ENCODE data around the gene MYO9B. TPM values are rescaled to one million over a fixed set of nuclear protein-coding genes. Genes with fewer than 3 reads are reported as not detected.

The MYO9B gene
- total and polyA plus RNA-seq, 9 of the 15 experiments (the other 6 are each of a cell fraction or from before 2014, with no cell fraction given): 2.4 to 77.6 (median 23.0) TPM

- 2% methylated on average over 64 of the region's 100 CpGs for WGBS (ENCODE audit: insufficient coverage, low coverage, missing lambda C conversion rate)
- peak overlapping the region; percentile 65 to 91 for H3K9ac ChIP-seq (ENCODE audit: insufficient read depth in 1 of 2, low read depth in 2 of 2, low read length in 2 of 2)
- ChIA-PET POLR2A (interaction anchor here (0.6 to 11.3 kb wide), 6 partner anchors 10 to 171 kb away, joined by 3 to 129 read pairs (median 4); partner anchors contain the start of gene OCEL1), CTCF (ENCODE audit: low intra/inter-chr PET ratio) (interaction anchor here (0.6 kb wide), 1 partner anchor 134 kb away, joined by 3 read pairs; no protein-coding TSS in a partner anchor)
- no peaks in the 10 kb centered on the region for H3K9me3 ChIP-seq (replicated peaks; ENCODE audit: control insufficient read depth, insufficient read depth, low read depth, low read length)
- H3K4me2 ChIP-seq (ENCODE audit: insufficient read depth, low read length): peak overlapping the region; percentile 93
- peaks cover 45 to 88% of the 10 kb centered on the region in 2 experiments for H3K4me1 ChIP-seq (replicated peaks in 1 of 2; ENCODE audit: control insufficient read depth in 2 of 2, insufficient read depth in 2 of 2, low read length in 2 of 2)
- H2AFZ ChIP-seq (ENCODE audit: low read depth, low read length): 0 out of 2 replicates have a peak overlapping the region, but pooled peaks have one; percentile 16
- DNase-seq (ENCODE audit: extremely low read depth in 1 of 4, low spot score in 3 of 4): no peak
- BruUV-seq (replicated peaks): no TSS peak
- no peak for ATAC-seq
- intact Hi-C loops (cut with micrococcal nuclease): loop anchor here (5.0 kb wide), 1 partner anchor 38 kb away; no protein-coding TSS in a partner anchor
- no peaks in the 10 kb centered on the region for H3K27me3 ChIP-seq (ENCODE audit: control insufficient read depth in 2 of 2, insufficient read depth in 2 of 2, low read length in 2 of 2)
- peaks cover 21% of the 10 kb centered on the region; the same call in 2 of the 3 replicates for H3K36me3 ChIP-seq (ENCODE audit: control insufficient read depth, insufficient read depth, low read length)
- peak overlapping the region; percentile 80 for H3K4me3 ChIP-seq
- peak overlapping the region; percentile 86 for H3K27ac ChIP-seq (ENCODE audit: extremely low read depth, low read depth, low read length)
- FAIRE-seq: no peak
- H3K79me2 ChIP-seq (ENCODE audit: control insufficient read depth, insufficient read depth, low read length): peaks cover 52% of the 10 kb centered on the region
- no peaks in the 10 kb centered on the region for H3K9me1 ChIP-seq (ENCODE audit: control insufficient read depth, insufficient read depth, low read length)
- in situ Hi-C loops (cut with MboI): no loop called here
- peaks cover 15% of the 10 kb centered on the region for H4K20me1 ChIP-seq (replicated peaks; ENCODE audit: control insufficient read depth, insufficient read depth, low read length)
- peak; percentile 94 for TF ChIP-seq CHD1 (IDR thresholded peaks at IDR 0.05; ENCODE audit: low read length)
- TF ChIP-seq HES1 (IDR thresholded peaks at IDR 0.05; ENCODE audit: low read depth): no peak
- TF ChIP-seq, protein P1, sequence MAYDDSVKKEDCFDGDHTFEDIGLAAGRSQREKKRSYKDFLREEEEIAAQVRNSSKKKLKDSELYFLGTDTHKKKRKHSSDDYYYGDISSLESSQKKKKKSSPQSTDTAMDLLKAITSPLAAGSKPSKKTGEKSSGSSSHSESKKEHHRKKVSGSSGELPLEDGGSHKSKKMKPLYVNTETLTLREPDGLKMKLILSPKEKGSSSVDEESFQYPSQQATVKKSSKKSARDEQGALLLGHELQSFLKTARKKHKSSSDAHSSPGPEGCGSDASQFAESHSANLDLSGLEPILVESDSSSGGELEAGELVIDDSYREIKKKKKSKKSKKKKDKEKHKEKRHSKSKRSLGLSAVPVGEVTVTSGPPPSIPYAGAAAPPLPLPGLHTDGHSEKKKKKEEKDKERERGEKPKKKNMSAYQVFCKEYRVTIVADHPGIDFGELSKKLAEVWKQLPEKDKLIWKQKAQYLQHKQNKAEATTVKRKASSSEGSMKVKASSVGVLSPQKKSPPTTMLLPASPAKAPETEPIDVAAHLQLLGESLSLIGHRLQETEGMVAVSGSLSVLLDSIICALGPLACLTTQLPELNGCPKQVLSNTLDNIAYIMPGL (CRISPR knock-in tag; IDR thresholded peaks at IDR 0.05): no peak
- TF ChIP-seq ZFP36 (IDR thresholded peaks at IDR 0.05; ENCODE audit: low read depth, low read length, partially characterized antibody): peak; percentile 32
- TF ChIP-seq FUS (optimal IDR thresholded peaks at IDR 0.05; ENCODE audit: low read depth, low read length): peak; percentile 66
- TF ChIP-seq KLF16 (IDR thresholded peaks at IDR 0.05): no peak
- peak; percentile 99 for TF ChIP-seq ESRRA (IDR thresholded peaks at IDR 0.05; ENCODE audit: borderline replicate concordance, low read depth)
- peak; percentile 17 for TF ChIP-seq CCNT2 (IDR thresholded peaks at IDR 0.05; ENCODE audit: borderline replicate concordance, extremely low read depth, insufficient read length, low read depth, low read length)
- 0 out of 2 replicates have a peak, but pooled peaks have one; percentile 1 for TF ChIP-seq ZBTB7A (IDR thresholded peaks at IDR 0.05; ENCODE audit: borderline replicate concordance, control insufficient read depth, low read depth, low read length)
- no peak for TF ChIP-seq XRCC4 (IDR thresholded peaks at IDR 0.05; ENCODE audit: extremely low read depth, insufficient read depth, insufficient read length)
- no peak for TF ChIP-seq CHCHD3 (CRISPR knock-in tag; IDR thresholded peaks at IDR 0.05)
- TF ChIP-seq EP400 (IDR thresholded peaks at IDR 0.05): no peak
- TF ChIP-seq JUNB (CRISPR knock-in tag; conservative IDR thresholded peaks at IDR 0.05): no peak
- TF ChIP-seq RBFOX2 (IDR thresholded peaks at IDR 0.05; ENCODE audit: low read depth, low read length): peak; percentile 48; the same call in 1 of the 2 replicates
- TF ChIP-seq ZNF212 (CRISPR knock-in tag; IDR thresholded peaks at IDR 0.05): no peak
- TF ChIP-seq SAFB (IDR thresholded peaks at IDR 0.05; ENCODE audit: borderline replicate concordance, low read depth, low read length): peak; percentile 56
- TF ChIP-seq ZNF507 (tag; conservative IDR thresholded peaks at IDR 0.05): no peak
- TF ChIP-seq HDAC2 (IDR thresholded peaks at IDR 0.05): no peak
- no peak for TF ChIP-seq ARNT (IDR thresholded peaks at IDR 0.05)
- no peak for TF ChIP-seq ZEB2 (IDR thresholded peaks at IDR 0.05)
- no peak for TF ChIP-seq HDAC1 (IDR thresholded peaks at IDR 0.05)
These were observed 169.3 kb downstream of the MYO9B start for GRCh38 chr19:17244618-17245534.
